Neural progenitor cell (in vitro differentiated cells): ENCODE measurements around the gene ZFHX3. TPM values are rescaled to one million over a fixed set of nuclear protein-coding genes. Genes with fewer than 3 reads are reported as not detected.
A peak's percentile ranks its signal among the peaks of the same experiment; 100 is the strongest.

Experiments
- DNase-seq: peaks from one replicate; pipeline ENCODE4 v3.0.0-alpha.2; 2016; ENCODE audit warnings: low spot score
- H2AFZ ChIP-seq: fragments of 200-600 bp; sonication (generic); replicated peaks from 2 replicates; pipeline ENCODE4 v1.6.1; 2016; ENCODE audit warnings: antibody characterized with exemption
- H3F3A ChIP-seq: fragments of 200-600 bp; sonication (generic); 2 replicates; pipeline ENCODE4 v1.6.1; 2016; ENCODE audit warnings: antibody characterized with exemption, low read depth
- H3K27ac ChIP-seq: fragments of 200-600 bp; sonication (generic); 2 replicates; pipeline ENCODE4 v1.5.1; 2016; ENCODE audit warnings: mild to moderate bottlenecking
- H3K27me3 ChIP-seq: fragments of 200-600 bp; sonication (generic); 2 replicates; pipeline ENCODE4 v1.6.1; 2016; ENCODE audit warnings: mild to moderate bottlenecking, moderate library complexity
- H3K36me3 ChIP-seq: fragments of 200-600 bp; sonication (generic); 2 replicates; pipeline ENCODE4 v1.5.1; 2016
- H3K4me1 ChIP-seq: fragments of 200-600 bp; sonication (generic); 2 replicates; pipeline ENCODE4 v1.6.1; 2016; ENCODE audit warnings: mixed run types
- H3K4me2 ChIP-seq: fragments of 200-600 bp; sonication (generic); 2 replicates; pipeline ENCODE4 v1.6.1; 2016
- H3K4me3 ChIP-seq: fragments of 200-600 bp; sonication (generic); 2 replicates; pipeline ENCODE4 v1.5.1; 2016
- H3K79me2 ChIP-seq: fragments of 200-600 bp; sonication (generic); 2 replicates; pipeline ENCODE4 v1.6.1; 2016; ENCODE audit warnings: low read depth
- H3K9ac ChIP-seq: fragments of 200-600 bp; sonication (generic); 2 replicates; pipeline ENCODE4 v1.6.1; 2016
- H3K9me3 ChIP-seq: fragments of 200-600 bp; sonication (generic); 2 replicates; pipeline ENCODE4 v1.5.1; 2016; ENCODE audit warnings: low read depth
- H4K20me1 ChIP-seq: fragments of 200-600 bp; sonication (generic); 2 replicates; pipeline ENCODE4 v1.6.1; 2016; ENCODE audit warnings: low read depth
- H3K27ac Mint-ChIP-seq: 3 replicates; pipeline ENCODE4 v1.8.0; 2021; ENCODE audit warnings: mixed read lengths
- H3K27me3 Mint-ChIP-seq: 2 replicates; pipeline ENCODE4 v1.8.0; 2022; ENCODE audit warnings: low read depth, mild to moderate bottlenecking, inconsistent platforms, moderate library complexity, mixed read lengths; ENCODE audit not compliant: insufficient read depth
- H3K36me3 Mint-ChIP-seq: 3 replicates; pipeline ENCODE4 v1.8.0; 2021; ENCODE audit warnings: mixed read lengths
- H3K4me1 Mint-ChIP-seq: 3 replicates; pipeline ENCODE4 v1.8.0; 2021; ENCODE audit warnings: mixed read lengths
- H3K4me3 Mint-ChIP-seq: 3 replicates; pipeline ENCODE4 v1.8.0; 2021; ENCODE audit warnings: mild to moderate bottlenecking, moderate library complexity, mixed read lengths
- H3K9me3 Mint-ChIP-seq: 3 replicates; pipeline ENCODE4 v1.8.0; 2020; ENCODE audit warnings: mixed read lengths
- EZH2 ChIP-seq: fragments of 200-600 bp; sonication (generic); IDR thresholded peaks from 2 replicates; pipeline ENCODE4 v1.6.1; 2017; ENCODE audit warnings: antibody characterized with exemption, mild to moderate bottlenecking, moderate library complexity
- EZH2phosphoT487 ChIP-seq: fragments of 200-600 bp; sonication (generic); IDR thresholded peaks from 2 replicates; pipeline ENCODE4 v1.6.1; 2017; ENCODE audit warnings: antibody characterized with exemption
- total RNA-seq: library from RNA; depleted of rRNA; stranded (reverse); fragments of >200 nt; gene quantifications from 2 replicates; pipeline ENCODE4 v1.2.3, GENCODE V29; 2015; ENCODE audit warnings: low replicate concordance
- TF ChIP-seq, protein P1 (sequence below): fragments of 200-600 bp; sonication (generic); IDR thresholded peaks from 2 replicates; pipeline ENCODE4 v1.5.1; 2017; ENCODE audit warnings: antibody characterized with exemption, mild to moderate bottlenecking

ZFHX3 gene
- total RNA-seq, 1 donor from 2014 or later, result 2.4 TPM

DNA sequence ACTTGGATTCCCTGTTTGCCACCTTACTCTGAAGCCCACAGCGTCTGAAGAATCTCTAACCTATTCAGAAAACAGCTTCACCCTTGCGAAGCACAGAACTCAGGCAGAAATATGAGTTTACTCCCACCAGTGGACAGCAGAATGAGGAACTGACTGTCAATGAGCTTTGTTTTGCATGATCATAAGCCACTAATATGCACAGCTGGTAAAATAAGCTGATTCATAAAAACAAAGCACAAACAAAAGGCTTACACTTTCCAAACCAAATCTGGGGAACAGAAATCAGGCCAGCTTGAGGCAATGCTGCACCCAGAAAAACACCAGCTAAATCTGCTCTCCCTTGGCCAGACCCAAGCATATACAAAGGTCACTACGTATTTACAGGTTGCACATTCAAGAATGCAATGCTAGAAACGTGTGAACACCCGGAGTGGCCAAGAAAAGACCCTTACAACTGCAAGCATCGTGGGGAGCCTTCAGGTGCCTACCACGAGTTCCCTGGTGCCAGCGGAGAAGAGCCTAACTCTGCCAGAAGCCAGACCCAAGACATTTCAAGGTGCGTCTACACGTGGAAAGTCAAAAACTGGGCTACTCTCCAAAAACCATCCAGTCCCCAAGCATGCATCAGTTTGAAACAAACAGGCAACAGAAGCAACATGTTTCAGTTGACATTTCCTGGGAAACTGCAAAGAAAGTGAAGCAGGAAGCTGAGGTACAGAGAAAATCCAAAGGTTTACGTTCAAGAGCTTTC, 207.1 kb downstream of the ZFHX3 start:
- no peaks in the 10 kb centered on the region for H3K79me2 ChIP-seq
- no peak overlapping the region for H3K27ac ChIP-seq
- no peaks in the 10 kb centered on the region for H3K36me3 ChIP-seq
- Mint-ChIP-seq H3K9me3 (no peaks in the 10 kb centered on the region), H3K4me3 (no peak overlapping the region), H3K27ac (peak overlapping the region; percentile 62), H3K4me1 (peaks cover 78% of the 10 kb centered on the region), H3K27me3 (peaks cover 5% of the 10 kb centered on the region), H3K36me3 (no peaks in the 10 kb centered on the region)
- no peak for DNase-seq
- no peak overlapping the region for H3K4me2 ChIP-seq
- no peak overlapping the region for H3K4me3 ChIP-seq
- H3K9ac ChIP-seq, result no peak overlapping the region
- TF ChIP-seq EZH2phosphoT487, result no peak
- TF ChIP-seq EZH2, result no peak
- TF ChIP-seq, protein P1, sequence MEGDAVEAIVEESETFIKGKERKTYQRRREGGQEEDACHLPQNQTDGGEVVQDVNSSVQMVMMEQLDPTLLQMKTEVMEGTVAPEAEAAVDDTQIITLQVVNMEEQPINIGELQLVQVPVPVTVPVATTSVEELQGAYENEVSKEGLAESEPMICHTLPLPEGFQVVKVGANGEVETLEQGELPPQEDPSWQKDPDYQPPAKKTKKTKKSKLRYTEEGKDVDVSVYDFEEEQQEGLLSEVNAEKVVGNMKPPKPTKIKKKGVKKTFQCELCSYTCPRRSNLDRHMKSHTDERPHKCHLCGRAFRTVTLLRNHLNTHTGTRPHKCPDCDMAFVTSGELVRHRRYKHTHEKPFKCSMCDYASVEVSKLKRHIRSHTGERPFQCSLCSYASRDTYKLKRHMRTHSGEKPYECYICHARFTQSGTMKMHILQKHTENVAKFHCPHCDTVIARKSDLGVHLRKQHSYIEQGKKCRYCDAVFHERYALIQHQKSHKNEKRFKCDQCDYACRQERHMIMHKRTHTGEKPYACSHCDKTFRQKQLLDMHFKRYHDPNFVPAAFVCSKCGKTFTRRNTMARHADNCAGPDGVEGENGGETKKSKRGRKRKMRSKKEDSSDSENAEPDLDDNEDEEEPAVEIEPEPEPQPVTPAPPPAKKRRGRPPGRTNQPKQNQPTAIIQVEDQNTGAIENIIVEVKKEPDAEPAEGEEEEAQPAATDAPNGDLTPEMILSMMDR, result no peak
- no peaks in the 10 kb centered on the region for H3K27me3 ChIP-seq
- H3F3A ChIP-seq, result peaks cover 12% of the 10 kb centered on the region
- no peaks in the 10 kb centered on the region for H3K9me3 ChIP-seq
- H2AFZ ChIP-seq, result no peak overlapping the region
- H4K20me1 ChIP-seq, result peaks cover 8% of the 10 kb centered on the region
- peaks cover 33% of the 10 kb centered on the region for H3K4me1 ChIP-seq

DNA sequence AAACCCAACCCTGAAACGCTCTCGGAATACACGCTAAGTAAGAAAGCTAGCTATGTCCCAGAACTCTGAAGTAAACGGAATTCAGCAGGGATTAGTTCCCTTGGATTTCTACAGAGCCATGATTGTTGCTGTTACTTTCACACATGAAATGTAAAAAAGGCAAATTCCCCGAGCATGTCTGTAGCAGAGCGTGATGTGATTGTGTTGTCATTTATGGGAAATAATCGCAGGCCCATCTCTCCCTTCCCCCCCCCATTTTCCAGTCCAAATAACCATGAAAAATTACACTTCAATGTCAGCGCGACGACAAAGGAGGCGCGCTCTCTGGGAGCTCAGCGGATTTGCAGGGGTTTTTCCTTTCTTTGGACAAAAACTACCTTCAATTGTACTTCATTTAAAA, 209.0 kb downstream of the ZFHX3 start:
- no peaks in the 10 kb centered on the region for H3K36me3 ChIP-seq
- no peak overlapping the region for H2AFZ ChIP-seq
- H3K27ac ChIP-seq, result no peak overlapping the region
- H3K4me3 Mint-ChIP-seq, result no peak overlapping the region
- H3K27me3 Mint-ChIP-seq, result peaks cover 4% of the 10 kb centered on the region
- H3K9me3 ChIP-seq, result no peaks in the 10 kb centered on the region
- no peak overlapping the region for H3K4me2 ChIP-seq
- H3F3A ChIP-seq, result peaks cover 5% of the 10 kb centered on the region
- no peak for DNase-seq
- peaks cover 4% of the 10 kb centered on the region for H4K20me1 ChIP-seq
- no peaks in the 10 kb centered on the region for H3K79me2 ChIP-seq
- no peak overlapping the region for H3K9ac ChIP-seq
- H3K4me1 Mint-ChIP-seq, result peaks cover 77% of the 10 kb centered on the region
- peaks cover 18% of the 10 kb centered on the region for H3K4me1 ChIP-seq
- TF ChIP-seq, protein P1, result no peak
- TF ChIP-seq EZH2phosphoT487, result no peak
- no peak for TF ChIP-seq EZH2
- no peaks in the 10 kb centered on the region for H3K36me3 Mint-ChIP-seq
- no peak overlapping the region for H3K4me3 ChIP-seq
- H3K27me3 ChIP-seq, result no peaks in the 10 kb centered on the region
- H3K27ac Mint-ChIP-seq, result peak overlapping the region; percentile 96
- H3K9me3 Mint-ChIP-seq, result no peaks in the 10 kb centered on the region

DNA sequence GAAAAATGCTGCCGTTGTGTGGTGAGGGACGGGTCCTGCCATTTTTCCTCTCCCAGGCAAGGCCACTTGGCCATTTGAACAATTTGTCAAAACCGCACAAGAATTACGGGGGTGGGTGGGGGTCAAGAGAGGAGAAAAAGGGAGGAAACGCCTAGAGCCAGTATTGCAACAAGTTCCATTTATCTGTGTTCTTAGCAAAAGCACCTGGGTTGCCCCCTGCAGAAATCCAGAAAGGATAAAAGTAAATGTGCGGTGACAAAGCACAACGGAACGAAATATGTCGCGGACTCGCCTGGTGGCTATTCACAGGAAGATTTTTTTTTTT, 209.4 kb downstream of the ZFHX3 start:
- no peak overlapping the region for H2AFZ ChIP-seq
- H4K20me1 ChIP-seq, result no peaks in the 10 kb centered on the region
- no peak overlapping the region for H3K27ac ChIP-seq
- H3K27me3 ChIP-seq, result no peaks in the 10 kb centered on the region
- H3K4me1 Mint-ChIP-seq, result peaks cover 76% of the 10 kb centered on the region
- no peak overlapping the region for H3K4me3 Mint-ChIP-seq
- H3K9me3 Mint-ChIP-seq, result no peaks in the 10 kb centered on the region
- H3K9me3 ChIP-seq, result no peaks in the 10 kb centered on the region
- H3F3A ChIP-seq, result peaks cover under 1% of the 10 kb centered on the region
- DNase-seq, result no peak
- TF ChIP-seq EZH2, result no peak
- no peak overlapping the region for H3K9ac ChIP-seq
- H3K27me3 Mint-ChIP-seq, result no peaks in the 10 kb centered on the region
- H3K27ac Mint-ChIP-seq, result peak overlapping the region; percentile 92
- no peaks in the 10 kb centered on the region for H3K36me3 ChIP-seq
- no peak overlapping the region for H3K4me3 ChIP-seq
- no peaks in the 10 kb centered on the region for H3K36me3 Mint-ChIP-seq
- H3K79me2 ChIP-seq, result no peaks in the 10 kb centered on the region
- peaks cover 14% of the 10 kb centered on the region for H3K4me1 ChIP-seq
- H3K4me2 ChIP-seq, result no peak overlapping the region

DNA sequence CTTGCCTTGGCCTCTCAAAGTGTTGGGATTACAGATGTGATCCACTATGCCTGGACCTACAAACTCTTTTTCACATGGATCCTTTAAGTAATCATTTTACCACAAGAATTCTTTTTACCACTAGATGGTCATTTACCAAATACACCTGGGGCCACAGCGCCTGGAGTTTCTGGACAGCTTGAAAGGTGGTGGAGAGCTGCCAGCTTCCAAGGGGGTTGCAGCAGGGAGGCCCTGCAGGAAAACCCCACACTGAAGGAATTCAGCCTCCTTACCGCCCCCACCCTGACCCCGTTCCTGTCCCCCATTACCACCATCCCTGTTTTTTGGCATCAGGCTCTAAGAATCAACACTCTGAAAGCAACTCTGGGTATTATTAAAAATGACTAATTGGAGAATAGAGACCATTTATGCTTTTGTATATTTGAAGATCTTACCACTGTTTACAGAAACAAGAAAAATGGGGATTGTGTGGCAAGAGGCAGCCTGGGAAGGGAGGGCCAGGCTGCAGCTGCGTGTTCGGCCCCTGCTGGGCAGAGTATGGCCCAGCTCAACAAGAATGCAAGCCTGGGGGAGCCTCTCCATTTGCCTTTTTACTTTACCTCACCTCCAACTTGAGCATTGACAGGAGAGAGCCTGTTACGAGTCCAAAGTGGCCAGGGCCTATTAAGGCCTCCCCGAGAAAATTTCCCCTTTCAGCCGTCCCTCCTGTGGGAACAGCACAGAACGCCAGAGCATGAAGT, 209.9 kb downstream of the ZFHX3 start:
- no peak overlapping the region for H3K4me3 ChIP-seq
- no peak overlapping the region for H3K27ac ChIP-seq
- H3K4me1 Mint-ChIP-seq, result peaks cover 79% of the 10 kb centered on the region
- DNase-seq, result peak; percentile 20
- peak overlapping the region; percentile 92 for H3K27ac Mint-ChIP-seq
- TF ChIP-seq, protein P1, result no peak
- no peak for TF ChIP-seq EZH2
- H2AFZ ChIP-seq, result no peak overlapping the region
- no peaks in the 10 kb centered on the region for H3K9me3 ChIP-seq
- H3K27me3 ChIP-seq, result no peaks in the 10 kb centered on the region
- no peak overlapping the region for H3K4me2 ChIP-seq
- H3K9me3 Mint-ChIP-seq, result no peaks in the 10 kb centered on the region
- H3K4me1 ChIP-seq, result peaks cover 12% of the 10 kb centered on the region
- H3K9ac ChIP-seq, result no peak overlapping the region
- no peaks in the 10 kb centered on the region for H3F3A ChIP-seq
- no peaks in the 10 kb centered on the region for H3K27me3 Mint-ChIP-seq
- no peaks in the 10 kb centered on the region for H4K20me1 ChIP-seq
- no peaks in the 10 kb centered on the region for H3K79me2 ChIP-seq
- H3K36me3 Mint-ChIP-seq, result no peaks in the 10 kb centered on the region
- no peaks in the 10 kb centered on the region for H3K36me3 ChIP-seq
- H3K4me3 Mint-ChIP-seq, result peak overlapping the region; percentile 42
